ENCODE data around the gene PLEKHA4. TPM values are rescaled to one million over a fixed set of nuclear protein-coding genes. Genes with fewer than 3 reads are reported as not detected.
A peak's percentile ranks its signal among the peaks of the same experiment; 100 is the strongest.

Gene PLEKHA4
- total and polyA plus RNA-seq, 2 of the 13 experiments (the other 11 are each of a cell fraction or from before 2014, with no cell fraction given): 4.8 to 6.0 TPM

DNA sequence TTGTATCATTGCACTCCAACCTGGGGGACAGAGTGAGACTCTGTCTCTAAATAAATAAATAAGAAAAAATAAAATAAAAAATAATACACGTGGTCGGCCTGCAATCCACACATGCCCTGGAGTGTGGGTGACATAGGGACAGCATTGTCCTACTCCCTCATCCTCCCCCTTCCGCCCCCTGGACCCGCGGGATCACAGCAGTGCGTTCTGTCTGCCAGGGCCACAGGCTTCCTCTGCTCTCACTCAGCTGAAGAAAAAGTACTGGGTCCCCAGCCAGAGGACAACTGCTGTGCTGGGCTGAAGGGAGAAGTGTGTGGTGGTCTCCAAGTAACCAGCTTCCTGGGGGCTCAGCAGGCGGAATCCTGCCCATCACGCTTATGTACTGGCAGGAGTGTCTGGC lies 63.9 kb downstream of the PLEKHA4 start:
- intact Hi-C loops (cut with micrococcal nuclease; ENCODE audit: unreplicated experiment) (no loop called here), in situ Hi-C loops (cut with HindIII; ENCODE audit: extremely low pct_ligation_motif_present, low pct_unique_long_range_greater_than_20kb) (no loop called here)
- no peaks in the 10 kb centered on the region for H4K20me1 ChIP-seq (ENCODE audit: insufficient read depth, low read length)
- no peak overlapping the region for H3K4me2 ChIP-seq (ENCODE audit: low read depth, low read length)
- ATAC-seq (no peak), DNase-seq (ENCODE audit: low spot score) (no peak), FAIRE-seq (no peak)
- TF ChIP-seq, protein P1, sequence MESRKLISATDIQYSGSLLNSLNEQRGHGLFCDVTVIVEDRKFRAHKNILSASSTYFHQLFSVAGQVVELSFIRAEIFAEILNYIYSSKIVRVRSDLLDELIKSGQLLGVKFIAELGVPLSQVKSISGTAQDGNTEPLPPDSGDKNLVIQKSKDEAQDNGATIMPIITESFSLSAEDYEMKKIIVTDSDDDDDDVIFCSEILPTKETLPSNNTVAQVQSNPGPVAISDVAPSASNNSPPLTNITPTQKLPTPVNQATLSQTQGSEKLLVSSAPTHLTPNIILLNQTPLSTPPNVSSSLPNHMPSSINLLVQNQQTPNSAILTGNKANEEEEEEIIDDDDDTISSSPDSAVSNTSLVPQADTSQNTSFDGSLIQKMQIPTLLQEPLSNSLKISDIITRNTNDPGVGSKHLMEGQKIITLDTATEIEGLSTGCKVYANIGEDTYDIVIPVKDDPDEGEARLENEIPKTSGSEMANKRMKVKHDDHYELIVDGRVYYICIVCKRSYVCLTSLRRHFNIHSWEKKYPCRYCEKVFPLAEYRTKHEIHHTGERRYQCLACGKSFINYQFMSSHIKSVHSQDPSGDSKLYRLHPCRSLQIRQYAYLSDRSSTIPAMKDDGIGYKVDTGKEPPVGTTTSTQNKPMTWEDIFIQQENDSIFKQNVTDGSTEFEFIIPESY (CRISPR knock-in tag; IDR thresholded peaks at IDR 0.05): peak; percentile 24; the same call in 1 of the 2 replicates
- no peak for TF ChIP-seq BRCA1 (CRISPR knock-in tag; IDR thresholded peaks at IDR 0.05)
- TF ChIP-seq, protein P2, sequence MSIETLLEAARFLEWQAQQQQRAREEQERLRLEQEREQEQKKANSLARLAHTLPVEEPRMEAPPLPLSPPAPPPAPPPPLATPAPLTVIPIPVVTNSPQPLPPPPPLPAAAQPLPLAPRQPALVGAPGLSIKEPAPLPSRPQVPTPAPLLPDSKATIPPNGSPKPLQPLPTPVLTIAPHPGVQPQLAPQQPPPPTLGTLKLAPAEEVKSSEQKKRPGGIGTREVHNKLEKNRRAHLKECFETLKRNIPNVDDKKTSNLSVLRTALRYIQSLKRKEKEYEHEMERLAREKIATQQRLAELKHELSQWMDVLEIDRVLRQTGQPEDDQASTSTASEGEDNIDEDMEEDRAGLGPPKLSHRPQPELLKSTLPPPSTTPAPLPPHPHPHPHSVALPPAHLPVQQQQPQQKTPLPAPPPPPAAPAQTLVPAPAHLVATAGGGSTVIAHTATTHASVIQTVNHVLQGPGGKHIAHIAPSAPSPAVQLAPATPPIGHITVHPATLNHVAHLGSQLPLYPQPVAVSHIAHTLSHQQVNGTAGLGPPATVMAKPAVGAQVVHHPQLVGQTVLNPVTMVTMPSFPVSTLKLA (IDR thresholded peaks at IDR 0.05): peak; percentile 73
- peak; percentile 35; the same call in 1 of the 2 replicates for TF ChIP-seq ZBTB38 (CRISPR knock-in tag; IDR thresholded peaks at IDR 0.05)
- BruUV-seq (replicated peaks): no TSS peak
- no peak overlapping the region for H3K9ac ChIP-seq (ENCODE audit: insufficient read depth, low read depth, low read length)
- H3K9me3 ChIP-seq (ENCODE audit: low read length): no peaks in the 10 kb centered on the region
- no peak overlapping the region for H2AFZ ChIP-seq (ENCODE audit: low read length)
- peaks cover 38% of the 10 kb centered on the region for H3K4me1 ChIP-seq (ENCODE audit: insufficient read depth, low read length)
- no peaks in the 10 kb centered on the region for H3K27me3 ChIP-seq (ENCODE audit: control insufficient read depth in 1 of 2, insufficient read depth in 2 of 2, low read length in 2 of 2)
- H3K27ac ChIP-seq (ENCODE audit: extremely low read length, insufficient read depth, low read length): no peak overlapping the region
- H3K36me3 ChIP-seq (replicated peaks in 1 of 2; ENCODE audit: control insufficient read depth in 1 of 2, insufficient read depth in 2 of 2, low read length in 2 of 2): no peaks in the 10 kb centered on the region
- peaks cover 12% of the 10 kb centered on the region for H3K79me2 ChIP-seq (ENCODE audit: insufficient read depth, low read length)
- POLR2A ChIA-PET: no interaction called here
- whole genome bisulfite sequencing (ENCODE audit: low lambda C conversion rate): 33% methylated on average over 8 of the region's 8 CpGs
- no peak overlapping the region for H3K4me3 ChIP-seq (replicated peaks in 1 of 3; ENCODE audit: insufficient read depth in 1 of 3, low read depth in 2 of 3, low read length in 3 of 3)
- CTCF ChIA-PET (ENCODE audit: low intra/inter-chr PET ratio, low total read pairs): no interaction called here

DNA sequence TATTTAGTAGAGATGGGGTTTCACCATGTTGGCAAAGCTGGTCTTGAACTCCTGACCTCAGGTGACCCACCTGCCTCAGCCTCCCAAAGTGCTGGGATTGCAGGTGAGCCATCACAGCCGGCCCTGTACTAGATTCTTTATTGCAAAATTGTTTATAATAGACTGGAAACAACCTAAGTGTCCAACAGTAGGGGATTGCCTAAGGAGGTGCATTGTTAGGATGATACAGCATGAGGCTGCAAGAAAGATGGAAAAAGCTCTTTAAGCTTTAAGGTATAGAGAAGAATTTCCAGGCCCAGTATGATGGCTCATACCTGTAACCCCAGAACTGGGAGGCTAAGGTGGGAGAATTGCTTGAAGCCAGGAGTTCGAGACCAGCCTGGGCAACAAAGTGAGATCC lies 65.8 kb downstream of the PLEKHA4 start:
- WGBS (ENCODE audit: low lambda C conversion rate): 28% methylated on average over 2 of the region's 2 CpGs
- H3K9ac ChIP-seq (ENCODE audit: insufficient read depth, low read depth, low read length): no peak overlapping the region
- no peaks in the 10 kb centered on the region for H3K27me3 ChIP-seq (ENCODE audit: control insufficient read depth in 1 of 2, insufficient read depth in 2 of 2, low read length in 2 of 2)
- no peak overlapping the region for H3K27ac ChIP-seq (ENCODE audit: extremely low read length, insufficient read depth, low read length)
- H3K9me3 ChIP-seq (ENCODE audit: low read length): no peaks in the 10 kb centered on the region
- H3K4me1 ChIP-seq (ENCODE audit: insufficient read depth, low read length): peaks cover 26% of the 10 kb centered on the region
- in situ Hi-C loops (cut with HindIII; ENCODE audit: extremely low pct_ligation_motif_present, low pct_unique_long_range_greater_than_20kb) (no loop called here), intact Hi-C loops (cut with micrococcal nuclease; ENCODE audit: unreplicated experiment) (no loop called here)
- no peak for DNase-seq (ENCODE audit: low spot score)
- BruUV-seq (replicated peaks): no TSS peak
- H3K4me2 ChIP-seq (ENCODE audit: low read depth, low read length): no peak overlapping the region
- no peak overlapping the region for H3K4me3 ChIP-seq (replicated peaks in 1 of 3; ENCODE audit: insufficient read depth in 1 of 3, low read depth in 2 of 3, low read length in 3 of 3)
- H4K20me1 ChIP-seq (ENCODE audit: insufficient read depth, low read length): no peaks in the 10 kb centered on the region
- no peak for FAIRE-seq
- ChIA-PET POLR2A (interaction anchor here (0.8 kb wide), 1 partner anchor 71 kb away, joined by 3 read pairs; no protein-coding TSS in a partner anchor), CTCF (ENCODE audit: low intra/inter-chr PET ratio, low total read pairs) (no interaction called here)
- peaks cover 5% of the 10 kb centered on the region for H3K79me2 ChIP-seq (ENCODE audit: insufficient read depth, low read length)
- no peaks in the 10 kb centered on the region for H3K36me3 ChIP-seq (replicated peaks in 1 of 2; ENCODE audit: control insufficient read depth in 1 of 2, insufficient read depth in 2 of 2, low read length in 2 of 2)
- H2AFZ ChIP-seq (ENCODE audit: low read length): no peak overlapping the region
- no peak for ATAC-seq
- TF ChIP-seq REPIN1 (CRISPR knock-in tag; IDR thresholded peaks at IDR 0.05; ENCODE audit: borderline replicate concordance, low read depth) (no peak), ZFP41 (CRISPR knock-in tag; IDR thresholded peaks at IDR 0.05; ENCODE audit: borderline replicate concordance) (no peak), ARHGAP35 (CRISPR knock-in tag; IDR thresholded peaks at IDR 0.05; ENCODE audit: borderline replicate concordance) (no peak), ZNF713 (CRISPR knock-in tag; IDR thresholded peaks at IDR 0.05) (no peak), ZBTB20 (CRISPR knock-in tag; IDR thresholded peaks at IDR 0.05; ENCODE audit: borderline replicate concordance, low read depth) (no peak), XRCC5 (optimal IDR thresholded peaks at IDR 0.05; ENCODE audit: low read length) (no peak), RCOR2 (CRISPR knock-in tag; IDR thresholded peaks at IDR 0.05) (no peak), TBX3 (IDR thresholded peaks at IDR 0.05; ENCODE audit: borderline replicate concordance) (no peak)
- TF ChIP-seq, protein P3, sequence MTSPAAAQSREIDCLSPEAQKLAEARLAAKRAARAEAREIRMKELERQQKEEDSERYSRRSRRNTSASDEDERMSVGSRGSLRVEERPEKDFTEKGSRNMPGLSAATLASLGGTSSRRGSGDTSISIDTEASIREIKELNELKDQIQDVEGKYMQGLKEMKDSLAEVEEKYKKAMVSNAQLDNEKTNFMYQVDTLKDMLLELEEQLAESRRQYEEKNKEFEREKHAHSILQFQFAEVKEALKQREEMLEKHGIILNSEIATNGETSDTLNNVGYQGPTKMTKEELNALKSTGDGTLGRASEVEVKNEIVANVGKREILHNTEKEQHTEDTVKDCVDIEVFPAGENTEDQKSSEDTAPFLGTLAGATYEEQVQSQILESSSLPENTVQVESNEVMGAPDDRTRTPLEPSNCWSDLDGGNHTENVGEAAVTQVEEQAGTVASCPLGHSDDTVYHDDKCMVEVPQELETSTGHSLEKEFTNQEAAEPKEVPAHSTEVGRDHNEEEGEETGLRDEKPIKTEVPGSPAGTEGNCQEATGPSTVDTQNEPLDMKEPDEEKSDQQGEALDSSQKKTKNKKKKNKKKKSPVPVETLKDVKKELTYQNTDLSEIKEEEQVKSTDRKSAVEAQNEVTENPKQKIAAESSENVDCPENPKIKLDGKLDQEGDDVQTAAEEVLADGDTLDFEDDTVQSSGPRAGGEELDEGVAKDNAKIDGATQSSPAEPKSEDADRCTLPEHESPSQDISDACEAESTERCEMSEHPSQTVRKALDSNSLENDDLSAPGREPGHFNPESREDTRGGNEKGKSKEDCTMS (CRISPR knock-in tag; conservative IDR thresholded peaks at IDR 0.05): no peak
